OCI-LY3 (cell line): Measurements from ENCODE around the gene HS1BP3.

Source experiments
- H2AFZ ChIP-seq: fragments of 200-600, 300-600 bp; shearing (Covaris generic); 2 replicates; pipeline ENCODE4 v1.6.0; 2014; ENCODE audit warnings: antibody characterized with exemption, low read depth, low read length
- H3K27ac ChIP-seq: fragments of 200-600, 300-600 bp; sonication (generic); 2 replicates; pipeline ENCODE4 v1.5.1; 2014; ENCODE audit warnings: mild to moderate bottlenecking, low read length, moderate library complexity, mixed read lengths
- H3K27me3 ChIP-seq: fragments of 200-600, 300-600 bp; sonication (generic); 2 replicates; pipeline ENCODE4 v1.6.1; 2014; ENCODE audit warnings: low read depth, low read length, mixed read lengths
- H3K36me3 ChIP-seq: fragments of 200-600, 300-600 bp; sonication (generic); replicated peaks from 2 replicates; pipeline ENCODE3; 2014; ENCODE audit warnings: low read depth, low read length, mixed read lengths
- H3K4me1 ChIP-seq: fragments of 300-600, 200-600 bp; sonication (generic); 2 replicates; pipeline ENCODE4 v1.6.1; 2014; ENCODE audit warnings: low read length, mixed read lengths
- H3K4me2 ChIP-seq: fragments of 200-600, 300-600 bp; sonication (generic); 2 replicates; pipeline ENCODE4 v1.6.1; 2014; ENCODE audit warnings: low read length, mixed read lengths
- H3K4me3 ChIP-seq: fragments of 300-600, 200-600 bp; sonication (generic); 2 replicates; pipeline ENCODE4 v1.5.1; 2014; ENCODE audit warnings: antibody characterized with exemption, mild to moderate bottlenecking, low read length, moderate library complexity
- H3K79me2 ChIP-seq: fragments of 300-600, 200-600 bp; shearing (Covaris generic); 2 replicates; pipeline ENCODE4 v1.6.1; 2014; ENCODE audit warnings: mild to moderate bottlenecking, low read length, mixed read lengths
- H3K9ac ChIP-seq: fragments of 300-600, 200-600 bp; shearing (Covaris generic); 2 replicates; pipeline ENCODE4 v1.6.0; 2014; ENCODE audit warnings: mild to moderate bottlenecking, low read length, moderate library complexity
- H3K9me3 ChIP-seq: fragments of 200-600, 300-600 bp; shearing (Covaris generic); 2 replicates; pipeline ENCODE4 v1.6.1; 2014; ENCODE audit warnings: low read length, mixed read lengths; ENCODE audit not compliant: insufficient read depth
- H4K20me1 ChIP-seq: fragments of 200-600, 300-600 bp; sonication (generic); 2 replicates; pipeline ENCODE4 v1.6.1; 2016; ENCODE audit warnings: low read length, mixed read lengths; ENCODE audit not compliant: insufficient read depth
- CTCF ChIP-seq: fragments of 200-600, 300-600 bp; sonication (generic); IDR thresholded peaks from 2 replicates; pipeline ENCODE4 v1.5.1; 2014; ENCODE audit warnings: antibody characterized with exemption, low read length, low read depth
- EZH2phosphoT487 ChIP-seq: fragments of 200-600 bp; shearing (Covaris generic); IDR thresholded peaks from 2 replicates; pipeline ENCODE4 v1.6.1; 2018; ENCODE audit warnings: antibody characterized with exemption, mixed run types, low read depth

HS1BP3 gene

GRCh38 chr2:20603791-20604190 is 47.1 kb downstream of the HS1BP3 start:
- H3K4me1 ChIP-seq = no peaks in the 10 kb centered on the region
- no peaks in the 10 kb centered on the region for H3K36me3 ChIP-seq
- H3K9ac ChIP-seq = no peak overlapping the region
- no peak overlapping the region for H2AFZ ChIP-seq
- no peak overlapping the region for H3K4me3 ChIP-seq
- H3K27ac ChIP-seq = no peak overlapping the region
- no peaks in the 10 kb centered on the region for H3K9me3 ChIP-seq
- H4K20me1 ChIP-seq = no peaks in the 10 kb centered on the region
- no peaks in the 10 kb centered on the region for H3K79me2 ChIP-seq
- TF ChIP-seq CTCF = no peak
- no peak for TF ChIP-seq EZH2phosphoT487
- 0 out of 2 replicates have a peak, but pooled peaks cover 8% of the 10 kb centered on the region for H3K27me3 ChIP-seq
- H3K4me2 ChIP-seq = no peak overlapping the region

- Histone ChIP-seq H3K27ac (no peak overlapping the region), H3K36me3 (no peaks in the 10 kb centered on the region), H3K27me3 (0 out of 2 replicates have a peak, but pooled peaks cover 8% of the 10 kb centered on the region), H3K4me2 (no peak overlapping the region), H3K4me1 (no peaks in the 10 kb centered on the region), H4K20me1 (no peaks in the 10 kb centered on the region), H2AFZ (no peak overlapping the region), H3K4me3 (no peak overlapping the region), H3K9ac (no peak overlapping the region), H3K79me2 (no peaks in the 10 kb centered on the region), H3K9me3 (no peaks in the 10 kb centered on the region)
- TF ChIP-seq CTCF = no peak
- no peak for TF ChIP-seq EZH2phosphoT487
Observed at GRCh38 chr2:20602803-20603202, 48.1 kb downstream of the HS1BP3 start.

GRCh38 chr2:20600756-20601325 is 50.1 kb downstream of the HS1BP3 start:
- H3K9me3 ChIP-seq = no peaks in the 10 kb centered on the region
- H3K9ac ChIP-seq = no peak overlapping the region
- no peak overlapping the region for H2AFZ ChIP-seq
- no peaks in the 10 kb centered on the region for H3K36me3 ChIP-seq
- H4K20me1 ChIP-seq = no peaks in the 10 kb centered on the region
- 0 out of 2 replicates have a peak, but pooled peaks have one; percentile 29 for TF ChIP-seq CTCF
- no peak for TF ChIP-seq EZH2phosphoT487
- H3K4me2 ChIP-seq = no peak overlapping the region
- no peaks in the 10 kb centered on the region for H3K79me2 ChIP-seq
- 0 out of 2 replicates have a peak, but pooled peaks cover 8% of the 10 kb centered on the region for H3K27me3 ChIP-seq
- H3K4me1 ChIP-seq = peaks cover 7% of the 10 kb centered on the region
- H3K27ac ChIP-seq = no peak overlapping the region
- no peak overlapping the region for H3K4me3 ChIP-seq

- peaks cover 11% of the 10 kb centered on the region; the same call in 1 of the 2 replicates for H3K27me3 ChIP-seq
- H3K79me2 ChIP-seq = no peaks in the 10 kb centered on the region
- no peak overlapping the region for H3K9ac ChIP-seq
- no peak overlapping the region for H3K4me2 ChIP-seq
- H3K4me3 ChIP-seq = no peak overlapping the region
- TF ChIP-seq CTCF (no peak), EZH2phosphoT487 (no peak)
- H3K27ac ChIP-seq = no peak overlapping the region
- H3K9me3 ChIP-seq = no peaks in the 10 kb centered on the region
- H3K36me3 ChIP-seq = no peaks in the 10 kb centered on the region
- H3K4me1 ChIP-seq = peaks cover 15% of the 10 kb centered on the region
- H2AFZ ChIP-seq = no peak overlapping the region
- H4K20me1 ChIP-seq = no peaks in the 10 kb centered on the region
Observed at GRCh38 chr2:20599861-20600461, 50.9 kb downstream of the HS1BP3 start.
